Prostate gland (tissue), 2 donors: ENCODE measurements around the gene NEK4. TPM values are rescaled to one million over a fixed set of nuclear protein-coding genes. Genes with fewer than 3 reads are reported as not detected.

ENCODE experiments used
- DNase-seq: peaks from one replicate; pipeline ENCODE4 v3.0.0-alpha.2; 2019; ENCODE audit warnings: low spot score
- H3K27ac ChIP-seq, 2 donors: fragments of 200-600 bp; sonication (generic); 2 replicates each; pipeline ENCODE4 v1.5.1; 2017 to 2019
- H3K27me3 ChIP-seq: fragments of 200-600 bp; sonication (generic); replicated peaks from 2 replicates; pipeline ENCODE4 v1.5.1; 2019; ENCODE audit not compliant: insufficient read depth
- H3K36me3 ChIP-seq, 2 donors: fragments of 200-600 bp; sonication (generic); 1 replicate in 1 of 2; 2 replicates in 1 of 2; pipeline versions ENCODE4 v1.5.1 to v1.8.1; 2017 to 2019
- H3K4me1 ChIP-seq: fragments of 200-600 bp; sonication (generic); replicated peaks from 2 replicates; pipeline ENCODE4 v1.5.1; 2019
- H3K4me3 ChIP-seq, 2 donors: fragments of 200-600 bp; sonication (generic); 2 replicates each; pipeline ENCODE4 v1.5.1; 2017 to 2019
- H3K9me3 ChIP-seq: fragments of 200-600 bp; sonication (generic); 2 replicates; pipeline ENCODE4 v1.5.1; 2017
- POLR2A ChIP-seq: fragments of 450-650 bp; IDR thresholded peaks from one replicate; pipeline ENCODE4 v1.6.1; 2016; ENCODE audit warnings: antibody characterized with exemption, mild to moderate bottlenecking
- POLR2AphosphoS5 ChIP-seq: sonication (generic); formaldehyde crosslinking; IDR thresholded peaks from one replicate; pipeline ENCODE4 v1.6.1; 2017; ENCODE audit warnings: antibody characterized with exemption
- WGBS: methylation state at CpG from one replicate; pipeline ENCODE4 v1.1.5; 2018; 5-methylcytosine and 5-hydroxymethylcytosine counted together
- intact Hi-C: fragments of 100-400 bp; cut with DNase I; formaldehyde crosslinking; loops from one replicate; pipeline ENCODE4 v1.14.2; 2022
- total RNA-seq, 2 donors: library from RNA; depleted of rRNA; stranded (reverse); fragments of >200 nt; gene quantifications; one replicate each; pipeline ENCODE4 v1.1.0, GENCODE V29; 2016
- TF ChIP-seq, protein P1 (sequence below), 4 experiments: fragments of 200-600 bp in 2 of 4; fragments of 450-650 bp in 2 of 4; sonication (generic) in 2 of 4; IDR thresholded peaks; 1 replicate in 3 of 4; 2 replicates in 1 of 4; pipeline ENCODE4 v1.5.1; 2016 to 2019; ENCODE audit warnings: antibody characterized with exemption in 4 of 4, mild to moderate bottlenecking in 2 of 4, moderate library complexity in 2 of 4

Gene NEK4
- total RNA-seq, 2 donors from 2014 or later = 24.5 to 49.9 TPM

GRCh38 chr3:52791366-52791765 is 20.6 kb upstream of the NEK4 start:
- Histone ChIP-seq H3K9me3 (no peaks in the 10 kb centered on the region), H3K27me3 (no peaks in the 10 kb centered on the region), H3K4me1 (no peaks in the 10 kb centered on the region), H3K27ac (no peak overlapping the region), H3K4me3 (no peak overlapping the region), H3K36me3 (no peaks in the 10 kb centered on the region)
- DNase-seq = no peak
- intact Hi-C loops = no loop called here
- TF ChIP-seq POLR2A = no peak
- TF ChIP-seq, protein P1, sequence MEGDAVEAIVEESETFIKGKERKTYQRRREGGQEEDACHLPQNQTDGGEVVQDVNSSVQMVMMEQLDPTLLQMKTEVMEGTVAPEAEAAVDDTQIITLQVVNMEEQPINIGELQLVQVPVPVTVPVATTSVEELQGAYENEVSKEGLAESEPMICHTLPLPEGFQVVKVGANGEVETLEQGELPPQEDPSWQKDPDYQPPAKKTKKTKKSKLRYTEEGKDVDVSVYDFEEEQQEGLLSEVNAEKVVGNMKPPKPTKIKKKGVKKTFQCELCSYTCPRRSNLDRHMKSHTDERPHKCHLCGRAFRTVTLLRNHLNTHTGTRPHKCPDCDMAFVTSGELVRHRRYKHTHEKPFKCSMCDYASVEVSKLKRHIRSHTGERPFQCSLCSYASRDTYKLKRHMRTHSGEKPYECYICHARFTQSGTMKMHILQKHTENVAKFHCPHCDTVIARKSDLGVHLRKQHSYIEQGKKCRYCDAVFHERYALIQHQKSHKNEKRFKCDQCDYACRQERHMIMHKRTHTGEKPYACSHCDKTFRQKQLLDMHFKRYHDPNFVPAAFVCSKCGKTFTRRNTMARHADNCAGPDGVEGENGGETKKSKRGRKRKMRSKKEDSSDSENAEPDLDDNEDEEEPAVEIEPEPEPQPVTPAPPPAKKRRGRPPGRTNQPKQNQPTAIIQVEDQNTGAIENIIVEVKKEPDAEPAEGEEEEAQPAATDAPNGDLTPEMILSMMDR (IDR thresholded peaks at IDR 0.05) = no peak
- TF ChIP-seq POLR2AphosphoS5 = no peak
- WGBS = 80% methylated on average over 12 of the region's 12 CpGs

DNA sequence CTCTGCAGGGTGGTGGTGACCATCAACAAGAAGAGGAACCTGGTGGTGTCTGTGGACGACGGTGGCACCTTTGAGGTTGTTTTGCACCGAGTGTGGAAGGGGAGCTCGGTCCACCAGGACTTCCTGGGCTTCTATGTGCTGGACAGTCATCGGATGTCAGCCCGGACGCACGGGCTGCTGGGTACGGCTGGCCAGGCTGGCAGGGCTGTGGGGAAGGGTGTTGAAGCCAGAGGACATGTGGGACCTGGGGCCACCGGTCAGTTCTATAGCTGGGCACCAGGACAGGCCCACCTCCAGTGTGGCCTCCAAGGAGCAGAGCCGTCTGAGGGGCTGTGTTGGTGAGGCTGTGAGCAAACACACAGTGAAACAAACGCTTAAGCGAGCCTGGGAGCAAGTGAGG is 20.0 kb upstream of the NEK4 start:
- H3K27ac ChIP-seq = no peak overlapping the region

DNA sequence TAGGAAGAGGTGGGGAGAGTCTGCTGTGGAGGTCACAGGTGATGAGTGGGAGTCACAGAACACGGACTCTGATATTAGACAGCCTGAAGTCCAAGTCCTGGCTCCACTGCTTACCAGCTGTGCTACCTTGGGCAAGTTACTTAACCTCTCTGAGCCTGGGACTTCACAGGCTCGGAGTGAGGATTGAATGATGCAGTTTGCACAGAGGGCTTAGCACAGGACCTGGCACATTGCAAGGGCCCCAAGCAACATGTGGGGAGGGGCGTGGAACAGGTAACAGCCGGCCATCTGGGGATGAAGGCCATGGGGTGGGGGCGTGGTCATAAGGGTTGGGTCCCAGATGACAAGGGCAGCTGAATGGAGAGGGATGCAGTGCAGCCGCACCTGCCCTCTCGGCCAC is 19.6 kb upstream of the NEK4 start:
- DNase-seq = no peak
- no peak overlapping the region for H3K27ac ChIP-seq

More for the DNA sequence above, 20.0 kb upstream of the NEK4 start:
- intact Hi-C loops = no loop called here
- WGBS = 92% methylated on average over 13 of the region's 13 CpGs
- no peak for DNase-seq
- Histone ChIP-seq H3K9me3 (no peaks in the 10 kb centered on the region), H3K27me3 (no peaks in the 10 kb centered on the region), H3K36me3 (no peaks in the 10 kb centered on the region), H3K4me3 (no peak overlapping the region), H3K4me1 (no peaks in the 10 kb centered on the region)
- TF ChIP-seq POLR2AphosphoS5 = no peak
- TF ChIP-seq, protein P1 (IDR thresholded peaks at IDR 0.05) = no peak
- TF ChIP-seq POLR2A = no peak

DNA sequence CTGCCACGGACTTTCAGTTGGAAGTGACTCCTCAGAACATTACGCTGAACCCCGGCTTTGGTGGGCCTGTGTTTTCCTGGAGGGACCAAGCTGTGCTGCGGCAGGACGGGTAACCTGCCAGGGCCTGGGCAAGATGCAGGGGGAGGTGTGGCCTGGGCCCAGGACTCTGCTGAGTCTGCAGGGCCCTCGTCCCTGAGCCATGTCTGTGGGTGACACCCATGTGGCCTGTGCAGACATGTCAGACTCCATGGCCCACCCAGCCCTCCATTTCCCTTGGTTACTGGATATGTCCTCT is 19.0 kb upstream of the NEK4 start:
- no peaks in the 10 kb centered on the region for H3K9me3 ChIP-seq
- no peak overlapping the region for H3K4me3 ChIP-seq
- 74% methylated on average over 5 of the region's 6 CpGs for WGBS
- no peak overlapping the region for H3K27ac ChIP-seq
- no peak for DNase-seq
- intact Hi-C loops = no loop called here
- H3K36me3 ChIP-seq = no peaks in the 10 kb centered on the region
- TF ChIP-seq POLR2AphosphoS5 (no peak), POLR2A (no peak)
- TF ChIP-seq, protein P1 (IDR thresholded peaks at IDR 0.05) = no peak
- H3K27me3 ChIP-seq = no peaks in the 10 kb centered on the region
- H3K4me1 ChIP-seq = no peaks in the 10 kb centered on the region

More for the DNA sequence above, 19.6 kb upstream of the NEK4 start:
- TF ChIP-seq, protein P1 (IDR thresholded peaks at IDR 0.05) = no peak
- TF ChIP-seq POLR2AphosphoS5 (no peak), POLR2A (no peak)
- intact Hi-C loops = no loop called here
- WGBS = 86% methylated on average over 7 of the region's 7 CpGs
- no peaks in the 10 kb centered on the region for H3K27me3 ChIP-seq
- H3K4me1 ChIP-seq = no peaks in the 10 kb centered on the region
- no peak overlapping the region for H3K4me3 ChIP-seq
- no peaks in the 10 kb centered on the region for H3K36me3 ChIP-seq
- no peaks in the 10 kb centered on the region for H3K9me3 ChIP-seq

DNA sequence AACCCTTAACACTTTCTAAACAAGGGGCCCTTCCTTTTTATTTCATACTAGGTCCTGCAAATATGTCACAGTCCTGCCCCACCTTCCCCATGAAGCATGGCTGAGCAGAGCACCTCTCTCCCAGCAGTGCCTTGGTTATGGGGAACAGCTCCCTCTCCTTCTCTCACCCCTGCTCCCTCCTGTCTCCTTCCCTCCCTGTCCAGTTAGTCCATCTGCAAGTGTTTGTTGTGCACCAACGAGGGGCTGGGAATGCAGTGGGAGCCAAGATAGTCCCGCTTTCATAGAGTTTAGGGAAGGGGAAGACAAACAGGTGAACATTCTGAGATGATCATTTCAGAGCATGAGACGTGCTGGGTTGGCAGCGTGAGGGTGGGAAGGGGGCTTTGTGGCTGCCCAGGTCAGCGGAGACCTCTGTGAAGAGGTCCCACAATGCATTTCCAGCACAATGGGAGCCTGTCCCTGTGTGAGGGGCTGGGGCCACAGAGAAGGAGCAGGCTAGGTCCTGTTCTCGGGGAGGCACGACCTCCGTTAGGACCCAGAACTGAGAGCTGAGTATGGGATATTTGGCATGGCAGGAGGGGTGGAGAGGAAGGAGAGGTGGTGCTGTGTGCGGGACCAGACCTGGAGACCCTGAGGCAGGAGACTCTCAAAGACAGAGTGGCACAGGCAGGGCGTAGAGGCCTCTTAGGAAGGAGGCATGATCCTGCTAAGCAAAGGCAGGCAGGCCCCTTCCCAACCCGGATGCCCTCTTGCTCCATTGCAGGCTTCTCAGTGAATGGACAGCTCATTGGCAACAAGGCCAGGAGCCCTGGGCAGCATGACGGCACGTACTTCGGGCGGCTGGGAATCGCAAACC is 18.4 kb upstream of the NEK4 start:
- H3K9me3 ChIP-seq = no peaks in the 10 kb centered on the region
- no peak for DNase-seq
- no peaks in the 10 kb centered on the region for H3K36me3 ChIP-seq
- H3K4me1 ChIP-seq = no peaks in the 10 kb centered on the region
- no peak overlapping the region for H3K27ac ChIP-seq
- intact Hi-C loops = no loop called here
- no peak for TF ChIP-seq POLR2A
- TF ChIP-seq POLR2AphosphoS5 = no peak
- TF ChIP-seq, protein P1 (IDR thresholded peaks at IDR 0.05) = no peak
- whole genome bisulfite sequencing = 85% methylated on average over 16 of the region's 16 CpGs
- no peak overlapping the region for H3K4me3 ChIP-seq
- no peaks in the 10 kb centered on the region for H3K27me3 ChIP-seq
